Measurements from ENCODE around the gene GBX1.

The GBX1 gene

DNA sequence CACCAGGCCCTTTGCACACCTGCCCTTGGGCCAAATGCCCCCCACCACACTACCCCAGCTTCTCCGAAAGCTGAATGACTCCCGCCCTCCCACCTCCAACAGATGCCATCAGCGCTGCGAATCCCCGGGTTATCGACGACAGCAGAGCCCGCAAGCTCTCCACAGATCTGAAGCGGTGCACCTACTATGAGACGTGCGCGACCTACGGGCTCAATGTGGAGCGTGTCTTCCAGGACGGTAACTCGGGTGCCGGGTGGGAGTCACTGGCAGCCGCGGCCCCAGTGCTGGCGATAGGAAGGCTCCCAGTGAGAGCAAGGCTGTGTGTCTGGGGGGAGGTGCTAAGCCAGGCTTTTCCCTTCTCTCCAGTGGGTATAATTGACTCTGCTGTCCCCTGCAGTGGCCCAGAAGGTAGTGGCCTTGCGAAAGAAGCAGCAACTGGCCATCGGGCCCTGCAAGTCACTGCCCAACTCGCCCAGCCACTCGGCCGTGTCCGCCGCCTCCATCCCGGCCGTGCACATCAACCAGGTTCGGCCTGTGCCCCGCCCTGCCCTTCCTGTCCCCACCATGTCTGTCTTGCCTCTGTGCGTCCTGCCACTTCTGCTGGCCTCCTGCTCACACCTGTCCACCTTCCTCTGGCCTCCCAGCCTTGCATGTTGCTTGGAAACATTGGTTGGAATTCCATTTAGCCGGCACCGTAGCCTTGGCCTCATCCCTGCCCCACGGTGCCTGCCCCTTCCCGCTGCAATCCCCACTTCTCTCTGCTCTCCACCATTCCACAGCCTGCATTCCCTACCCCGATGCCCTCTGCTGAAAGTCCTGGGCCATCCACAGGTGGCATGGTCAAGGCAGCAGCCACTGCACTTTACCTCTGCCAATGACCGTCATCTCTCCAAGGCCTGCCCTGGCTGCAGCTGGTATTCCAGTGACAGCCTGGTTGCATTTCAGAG is 49.1 kb downstream of the GBX1 start:
- TF ChIP-seq, protein P1, sequence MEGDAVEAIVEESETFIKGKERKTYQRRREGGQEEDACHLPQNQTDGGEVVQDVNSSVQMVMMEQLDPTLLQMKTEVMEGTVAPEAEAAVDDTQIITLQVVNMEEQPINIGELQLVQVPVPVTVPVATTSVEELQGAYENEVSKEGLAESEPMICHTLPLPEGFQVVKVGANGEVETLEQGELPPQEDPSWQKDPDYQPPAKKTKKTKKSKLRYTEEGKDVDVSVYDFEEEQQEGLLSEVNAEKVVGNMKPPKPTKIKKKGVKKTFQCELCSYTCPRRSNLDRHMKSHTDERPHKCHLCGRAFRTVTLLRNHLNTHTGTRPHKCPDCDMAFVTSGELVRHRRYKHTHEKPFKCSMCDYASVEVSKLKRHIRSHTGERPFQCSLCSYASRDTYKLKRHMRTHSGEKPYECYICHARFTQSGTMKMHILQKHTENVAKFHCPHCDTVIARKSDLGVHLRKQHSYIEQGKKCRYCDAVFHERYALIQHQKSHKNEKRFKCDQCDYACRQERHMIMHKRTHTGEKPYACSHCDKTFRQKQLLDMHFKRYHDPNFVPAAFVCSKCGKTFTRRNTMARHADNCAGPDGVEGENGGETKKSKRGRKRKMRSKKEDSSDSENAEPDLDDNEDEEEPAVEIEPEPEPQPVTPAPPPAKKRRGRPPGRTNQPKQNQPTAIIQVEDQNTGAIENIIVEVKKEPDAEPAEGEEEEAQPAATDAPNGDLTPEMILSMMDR (IDR thresholded peaks at IDR 0.05; ENCODE audit: low read depth, low read length, missing control alignments), result no peak
- no peak for DNase-seq (ENCODE audit: low read depth)
- H3K4me3 ChIP-seq (ENCODE audit: low read depth, low read length), result no peak overlapping the region

DNA sequence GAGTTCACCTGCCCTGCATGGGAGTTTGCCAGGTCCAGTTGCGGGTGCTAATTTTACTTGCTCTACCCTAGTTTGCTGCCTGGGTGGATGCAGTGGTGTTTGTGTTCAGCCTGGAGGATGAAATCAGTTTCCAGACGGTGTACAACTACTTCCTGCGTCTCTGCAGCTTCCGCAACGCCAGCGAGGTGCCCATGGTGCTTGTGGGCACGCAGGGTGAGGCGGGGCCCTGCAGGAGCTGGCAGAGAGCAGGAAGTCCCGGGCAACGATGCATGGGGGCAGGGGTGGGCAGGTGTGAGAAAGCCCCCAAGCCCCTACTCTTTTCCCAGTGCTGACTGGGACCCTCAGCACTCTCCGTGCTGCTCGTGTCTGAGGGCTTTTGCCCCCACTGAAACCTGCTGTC is 49.9 kb downstream of the GBX1 start:
- H3K4me3 ChIP-seq (ENCODE audit: low read depth, low read length), result no peak overlapping the region
- TF ChIP-seq, protein P1 (IDR thresholded peaks at IDR 0.05; ENCODE audit: low read depth, low read length, missing control alignments), result no peak
- DNase-seq (ENCODE audit: low read depth), result no peak

DNA sequence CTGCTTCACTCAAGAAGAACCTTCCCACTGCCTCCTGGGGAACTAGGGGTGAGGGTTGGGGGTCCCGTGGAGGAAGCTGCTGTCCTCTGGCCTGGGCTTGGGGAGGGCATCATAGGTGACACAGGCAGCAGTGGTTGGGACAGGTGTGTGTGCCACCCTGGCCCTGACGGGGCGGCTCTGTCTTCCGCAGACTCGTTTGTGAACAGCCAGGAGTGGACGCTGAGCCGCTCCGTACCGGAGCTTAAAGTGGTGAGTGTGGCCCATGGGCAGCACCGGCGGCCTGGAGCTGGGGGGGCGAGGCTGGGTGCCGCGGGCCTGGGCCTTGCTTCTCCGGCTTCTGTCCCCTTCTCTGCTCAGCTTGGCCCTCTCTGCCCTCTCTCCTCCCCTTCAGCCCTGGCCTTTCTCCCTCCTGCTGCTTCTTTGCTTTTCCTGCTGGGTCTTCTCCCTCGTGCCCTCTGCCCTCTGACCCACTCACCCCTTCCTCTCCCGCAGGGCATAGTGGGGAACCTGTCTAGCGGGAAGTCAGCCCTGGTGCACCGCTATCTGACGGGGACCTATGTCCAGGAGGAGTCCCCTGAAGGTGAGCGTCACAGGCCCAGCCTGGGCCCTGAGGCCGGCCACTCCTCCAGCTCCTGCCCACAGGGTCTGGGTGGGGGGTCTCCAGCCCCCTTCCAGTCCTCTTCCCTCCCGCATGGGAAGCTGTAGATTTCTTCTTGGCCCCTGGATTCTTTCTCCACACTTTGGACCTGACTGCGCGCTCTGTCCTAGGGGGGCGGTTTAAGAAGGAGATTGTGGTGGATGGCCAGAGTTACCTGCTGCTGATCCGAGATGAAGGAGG is 50.7 kb downstream of the GBX1 start:
- H3K4me3 ChIP-seq (ENCODE audit: low read depth, low read length), result no peak overlapping the region
- no peak for DNase-seq (ENCODE audit: low read depth)
- TF ChIP-seq, protein P1 (IDR thresholded peaks at IDR 0.05; ENCODE audit: low read depth, low read length, missing control alignments), result no peak

DNA sequence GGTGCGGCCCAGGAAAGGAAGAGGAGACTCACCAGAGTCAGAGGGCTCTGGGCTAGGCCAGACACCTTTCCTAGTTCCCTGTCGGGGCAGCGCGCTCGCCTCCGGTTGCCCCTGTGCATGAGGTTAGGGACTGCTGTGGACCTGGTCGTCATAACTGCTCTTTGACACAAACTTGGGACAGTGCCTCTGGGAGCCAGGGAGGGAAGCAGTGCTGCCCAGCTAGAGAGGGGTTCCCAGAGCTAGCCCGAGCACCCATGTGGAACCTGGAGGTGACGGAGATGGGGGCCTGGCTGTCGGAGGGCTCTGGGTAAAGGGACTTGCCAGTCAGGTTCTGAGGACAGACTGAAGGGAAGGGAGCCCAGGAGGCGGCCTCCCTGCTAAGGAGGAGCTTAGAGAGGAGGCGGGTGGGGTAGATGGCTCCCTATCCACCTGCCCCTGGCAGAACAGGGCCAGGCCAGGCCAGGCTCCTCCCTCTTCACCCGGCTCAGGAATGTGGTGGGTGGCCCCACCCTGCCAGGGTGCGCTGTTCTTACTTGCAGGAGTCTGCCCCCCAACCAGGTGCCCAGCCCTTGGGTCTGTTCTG is 51.6 kb downstream of the GBX1 start:
- TF ChIP-seq, protein P1 (IDR thresholded peaks at IDR 0.05; ENCODE audit: low read depth, low read length, missing control alignments), result no peak

DNA sequence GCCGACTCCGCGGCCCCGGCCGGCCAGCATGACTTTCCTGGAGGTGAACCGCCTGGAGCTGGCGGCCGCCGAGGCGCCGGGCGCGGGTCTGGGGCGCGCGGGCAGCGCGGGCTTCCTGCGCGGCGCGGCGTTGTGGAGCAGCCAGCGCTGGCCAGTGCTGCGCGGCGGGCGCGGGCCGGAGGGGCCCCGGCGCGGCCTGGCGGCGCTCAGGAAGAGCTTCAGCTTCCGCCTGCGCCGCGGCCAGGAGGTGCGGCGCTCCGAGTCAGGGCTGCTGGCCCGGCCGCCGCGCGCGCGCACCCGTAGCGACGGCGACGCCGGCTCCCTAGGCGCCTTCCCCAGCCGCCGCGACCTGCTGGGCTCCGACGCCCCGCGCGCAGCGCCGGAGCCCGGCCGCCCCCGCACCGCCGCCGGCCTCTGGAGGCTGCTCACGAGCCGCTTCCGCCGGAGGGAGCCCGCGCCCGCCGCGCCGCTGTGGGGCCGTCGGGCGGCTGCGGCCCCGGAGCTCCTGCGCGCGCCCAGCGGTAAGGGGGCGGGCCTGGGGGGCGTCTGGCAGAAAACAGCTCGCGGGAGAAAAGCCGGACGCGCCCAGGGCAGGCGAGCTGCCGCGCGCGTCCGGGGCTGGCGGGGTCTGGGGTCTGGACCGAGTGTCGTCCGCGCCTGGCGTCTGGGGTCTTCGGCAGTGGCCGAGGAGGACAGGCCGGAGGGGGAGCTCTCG is 52.2 kb downstream of the GBX1 start:
- TF ChIP-seq, protein P1 (IDR thresholded peaks at IDR 0.05; ENCODE audit: low read depth, low read length, missing control alignments), result no peak
- no peak for DNase-seq (ENCODE audit: low read depth)
- no peak overlapping the region; the same call in 1 of the 2 replicates for H3K4me3 ChIP-seq (ENCODE audit: low read depth, low read length)

More for the DNA sequence above, 51.6 kb downstream of the GBX1 start:
- no peak overlapping the region for H3K4me3 ChIP-seq (ENCODE audit: low read depth, low read length)
- DNase-seq (ENCODE audit: low read depth), result no peak

Measured in GM12864 (cell line).